ENCODE results near the gene NHSL1. TPM values are rescaled to one million over a fixed set of nuclear protein-coding genes. Genes with fewer than 3 reads are reported as not detected.

Gene NHSL1
- total RNA-seq, 6 experiments from 2014 or later = 19.8 to 54.2 (median 28.5) TPM

GRCh38 chr6:138401960-138402837 is 97.1 kb downstream of the NHSL1 start:
- Histone ChIP-seq H3K4me1 (peaks cover 0 to 8% (median under 1%) of the 10 kb centered on the region in 4 donors), H3K27ac (no peak overlapping the region), H3K36me3 (peaks cover 0 to 14% (median 7%) of the 10 kb centered on the region in 4 donors), H3K9me3 (no peaks in the 10 kb centered on the region), H3K27me3 (no peaks in the 10 kb centered on the region), H3K4me3 (no peak overlapping the region)
- WGBS (ENCODE audit: insufficient coverage, low coverage, low lambda C conversion rate, missing lambda C conversion rate) = 92% methylated on average over 8 of the region's 14 CpGs
- no peak for DNase-seq
- ATAC-seq = no peak
- no peak for TF ChIP-seq POLR2A (IDR thresholded peaks at IDR 0.05)
- TF ChIP-seq CTCF (IDR thresholded peaks at IDR 0.05) = no peak
- intact Hi-C loops (cut with DNase I) = loop anchor here in 1 of 2 donors (10.0 kb wide), 1 partner anchor 107 kb away; no protein-coding TSS in a partner anchor

GRCh38 chr6:138400326-138400725 is 99.0 kb downstream of the NHSL1 start:
- intact Hi-C loops (cut with DNase I) = loop anchor here in 1 of 2 donors (10.0 kb wide), 1 partner anchor 106 kb away; no protein-coding TSS in a partner anchor
- WGBS (ENCODE audit: insufficient coverage, low coverage, low lambda C conversion rate, missing lambda C conversion rate) = 80% methylated on average over 3 of the region's 3 CpGs
- H3K4me3 ChIP-seq = no peak overlapping the region
- H3K4me1 ChIP-seq = peaks cover 0 to under 1% (median 0%) of the 10 kb centered on the region in 4 donors
- ATAC-seq (no peak), DNase-seq (no peak)
- no peak overlapping the region for H3K27ac ChIP-seq
- no peaks in the 10 kb centered on the region for H3K9me3 ChIP-seq
- TF ChIP-seq POLR2A (IDR thresholded peaks at IDR 0.05) (no peak), CTCF (IDR thresholded peaks at IDR 0.05) (no peak)
- H3K36me3 ChIP-seq = no peaks in the 10 kb centered on the region
- H3K27me3 ChIP-seq = no peaks in the 10 kb centered on the region

GRCh38 chr6:138397128-138398122 is 101.9 kb downstream of the NHSL1 start:
- no peak for TF ChIP-seq CTCF (IDR thresholded peaks at IDR 0.05)
- H3K27me3 ChIP-seq = no peaks in the 10 kb centered on the region
- no peaks in the 10 kb centered on the region for H3K4me1 ChIP-seq
- WGBS (ENCODE audit: insufficient coverage, low coverage, low lambda C conversion rate, missing lambda C conversion rate) = 78% methylated on average over 8 of the region's 8 CpGs
- DNase-seq = no peak
- intact Hi-C loops (cut with DNase I) = no loop called here
- H3K9me3 ChIP-seq = no peaks in the 10 kb centered on the region
- H3K4me3 ChIP-seq = no peak overlapping the region
- no peak overlapping the region for H3K27ac ChIP-seq
- ATAC-seq = no peak
- H3K36me3 ChIP-seq = no peaks in the 10 kb centered on the region

GRCh38 chr6:138396709-138397108 is 102.6 kb downstream of the NHSL1 start:
- Histone ChIP-seq H3K27me3 (no peaks in the 10 kb centered on the region), H3K36me3 (no peaks in the 10 kb centered on the region), H3K9me3 (no peaks in the 10 kb centered on the region), H3K4me1 (no peaks in the 10 kb centered on the region), H3K27ac (no peak overlapping the region), H3K4me3 (no peak overlapping the region)
- no peak for ATAC-seq
- no peak for DNase-seq
- TF ChIP-seq POLR2A (IDR thresholded peaks at IDR 0.05) = no peak
- TF ChIP-seq CTCF (IDR thresholded peaks at IDR 0.05) = no peak
- intact Hi-C loops (cut with DNase I) = no loop called here
- 78% methylated on average over 5 of the region's 5 CpGs for WGBS (ENCODE audit: insufficient coverage, low coverage, low lambda C conversion rate, missing lambda C conversion rate)

Measured in right lobe of liver (tissue), 6 donors.